GM10847 (cell line): ENCODE results near the gene PRDM8.

ENCODE experiments used
- POLR2A ChIP-seq: IDR thresholded peaks from 2 replicates; pipeline ENCODE4 v1.6.1; 2011; ENCODE audit not compliant: insufficient read length; ENCODE audit errors: extremely low read depth

PRDM8 gene

GRCh38 chr4:80192252-80192866 lies 4.9 kb upstream of the PRDM8 start:
- TF ChIP-seq POLR2A = no peak

- no peak for TF ChIP-seq POLR2A
Measured at GRCh38 chr4:80192937-80193336, 4.4 kb upstream of the PRDM8 start.

GRCh38 chr4:80195441-80196140 lies 1.7 kb upstream of the PRDM8 start:
- TF ChIP-seq POLR2A = no peak

DNA sequence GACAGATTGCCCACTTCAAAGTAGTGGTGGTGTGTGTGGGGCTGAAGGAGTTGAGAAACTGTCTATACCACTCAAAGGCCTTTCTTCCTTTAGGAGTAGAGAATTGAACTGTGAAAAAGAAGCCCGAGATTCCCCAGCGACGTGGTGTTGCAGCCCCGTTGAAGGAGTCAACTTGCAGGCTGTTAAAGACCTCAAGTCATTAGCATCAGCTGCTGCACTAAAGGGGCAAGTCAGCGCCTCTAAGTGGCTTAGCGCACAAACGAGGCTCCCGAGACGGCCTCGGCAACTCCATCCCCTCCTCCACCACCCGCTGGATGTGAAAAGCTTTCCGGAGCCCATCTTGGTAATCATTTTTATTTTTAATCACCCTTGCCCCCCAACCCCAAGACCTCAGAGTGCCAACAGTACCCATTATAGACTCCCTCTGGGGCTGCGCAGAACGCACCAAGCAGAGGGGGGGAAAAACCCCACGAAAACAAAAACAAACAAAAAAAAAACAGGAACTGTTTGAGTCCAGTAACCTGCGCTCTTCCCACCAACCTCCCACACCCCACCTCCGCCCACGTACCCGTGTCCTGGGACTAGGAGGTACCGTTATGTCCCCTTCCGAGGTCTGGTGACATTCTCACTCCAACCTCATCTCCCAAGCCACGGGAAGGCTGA lies 913 bp upstream of the PRDM8 start:
- TF ChIP-seq POLR2A = no peak

DNA sequence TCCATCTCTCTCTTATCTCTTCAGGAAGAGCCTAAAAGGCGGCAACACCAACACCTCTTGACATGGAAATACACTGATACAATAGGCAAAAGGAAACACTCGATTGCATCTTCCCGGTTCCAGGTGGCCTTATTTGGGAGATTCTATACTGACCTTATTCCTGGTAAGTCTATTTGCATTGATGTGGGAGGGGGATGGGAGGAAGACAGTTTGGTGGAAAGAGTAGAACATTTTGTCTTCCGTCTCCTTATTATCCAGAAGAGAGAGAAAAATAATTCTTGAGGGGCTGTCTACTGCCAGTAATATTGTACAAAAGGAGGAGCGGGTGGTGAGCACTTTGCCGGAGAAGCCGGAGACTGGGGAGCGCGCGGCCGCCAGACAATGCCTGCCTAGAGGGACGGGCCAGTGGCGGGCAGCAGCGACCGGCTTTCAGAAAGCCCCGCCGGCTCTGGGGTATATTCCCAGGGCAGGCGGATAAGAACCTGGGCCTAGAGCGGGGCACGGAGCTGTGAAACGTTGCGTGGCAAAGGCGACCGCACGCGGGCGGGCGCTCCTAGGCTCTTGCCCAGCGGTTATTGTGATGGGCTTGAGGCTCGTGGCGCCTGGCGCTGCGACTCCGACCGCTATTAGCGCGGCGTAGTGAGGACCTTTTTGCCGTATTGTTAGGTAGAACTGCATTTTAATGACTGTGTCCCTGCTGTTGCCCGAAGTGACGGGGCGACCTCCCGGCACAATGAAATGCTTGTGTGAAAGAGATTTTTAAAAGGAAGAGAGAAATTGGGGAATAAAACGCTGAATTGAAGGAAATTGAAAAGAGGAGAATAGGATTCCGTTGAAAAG lies 518 bp downstream of the PRDM8 start:
- no peak for TF ChIP-seq POLR2A

- no peak for TF ChIP-seq POLR2A
Measured at GRCh38 chr4:80198441-80198837, 1.1 kb downstream of the PRDM8 start.

GRCh38 chr4:80199004-80199560 lies 1.8 kb downstream of the PRDM8 start:
- no peak for TF ChIP-seq POLR2A

DNA sequence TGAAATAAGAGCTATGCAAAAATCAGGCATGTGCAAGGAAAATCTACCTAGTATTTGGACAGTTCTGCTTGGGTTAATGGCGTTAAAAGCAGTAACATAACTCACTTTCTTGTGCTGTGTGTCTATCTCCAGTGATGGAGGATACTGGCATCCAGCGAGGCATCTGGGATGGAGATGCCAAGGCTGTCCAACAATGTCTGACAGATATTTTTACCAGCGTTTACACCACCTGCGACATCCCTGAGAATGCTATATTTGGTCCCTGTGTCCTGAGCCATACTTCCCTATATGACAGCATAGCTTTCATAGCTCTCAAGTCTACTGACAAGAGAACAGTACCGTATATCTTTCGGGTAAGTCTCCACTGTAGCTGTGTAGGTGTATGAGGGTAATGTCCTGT lies 2.6 kb downstream of the PRDM8 start:
- TF ChIP-seq POLR2A = no peak

DNA sequence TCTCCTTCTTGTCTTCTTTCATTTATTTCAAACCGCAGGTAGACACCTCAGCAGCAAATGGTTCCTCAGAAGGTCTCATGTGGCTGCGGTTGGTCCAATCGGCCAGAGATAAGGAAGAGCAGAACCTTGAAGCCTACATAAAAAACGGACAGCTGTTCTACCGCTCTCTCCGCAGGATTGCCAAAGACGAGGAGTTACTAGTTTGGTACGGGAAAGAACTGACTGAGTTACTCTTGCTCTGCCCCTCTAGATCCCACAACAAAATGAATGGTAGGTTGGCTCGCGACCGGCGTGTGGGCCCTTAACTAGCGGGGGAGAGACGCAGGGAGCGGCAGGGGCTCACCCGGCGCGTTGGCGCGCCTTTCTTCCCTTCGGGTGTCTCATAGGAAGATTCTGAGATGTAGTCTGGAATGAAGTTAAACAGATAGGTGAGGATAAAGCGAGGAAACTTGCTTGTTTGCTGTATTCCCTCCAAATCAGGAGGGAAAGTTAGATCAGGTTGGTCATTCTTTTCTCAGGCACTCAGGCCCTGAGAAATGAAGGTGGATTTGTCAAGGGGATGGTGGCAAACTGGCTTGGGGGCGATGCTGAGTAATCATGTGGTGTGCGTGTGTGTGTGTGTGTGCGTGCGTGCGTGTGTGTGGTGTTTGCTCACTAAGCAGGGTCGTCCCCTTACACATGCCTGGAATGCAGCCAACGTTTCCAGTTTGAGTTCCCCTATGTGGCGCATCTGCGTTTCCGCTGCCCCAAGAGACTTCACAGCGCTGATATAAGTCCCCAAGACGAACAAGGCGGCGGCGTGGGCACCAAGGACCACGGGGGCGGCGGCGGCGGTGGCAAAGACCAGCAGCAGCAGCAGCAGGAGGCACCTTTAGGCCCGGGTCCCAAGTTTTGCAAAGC lies 4.2 kb downstream of the PRDM8 start:
- no peak for TF ChIP-seq POLR2A

DNA sequence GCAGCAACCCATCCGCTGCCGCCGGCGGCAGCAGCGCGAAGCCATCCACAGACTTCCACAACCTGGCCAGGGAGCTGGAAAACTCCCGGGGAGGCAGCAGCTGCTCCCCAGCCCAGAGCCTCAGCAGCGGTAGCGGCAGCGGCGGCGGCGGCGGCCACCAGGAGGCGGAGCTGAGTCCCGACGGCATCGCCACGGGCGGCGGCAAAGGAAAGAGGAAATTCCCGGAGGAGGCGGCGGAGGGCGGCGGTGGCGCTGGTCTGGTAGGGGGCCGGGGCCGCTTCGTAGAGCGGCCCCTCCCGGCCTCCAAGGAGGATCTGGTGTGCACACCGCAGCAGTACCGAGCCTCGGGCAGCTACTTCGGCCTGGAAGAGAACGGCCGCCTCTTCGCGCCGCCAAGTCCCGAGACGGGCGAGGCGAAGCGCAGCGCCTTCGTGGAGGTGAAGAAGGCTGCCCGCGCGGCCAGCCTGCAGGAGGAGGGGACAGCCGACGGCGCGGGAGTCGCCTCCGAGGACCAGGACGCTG lies 4.9 kb downstream of the PRDM8 start:
- TF ChIP-seq POLR2A = no peak

DNA sequence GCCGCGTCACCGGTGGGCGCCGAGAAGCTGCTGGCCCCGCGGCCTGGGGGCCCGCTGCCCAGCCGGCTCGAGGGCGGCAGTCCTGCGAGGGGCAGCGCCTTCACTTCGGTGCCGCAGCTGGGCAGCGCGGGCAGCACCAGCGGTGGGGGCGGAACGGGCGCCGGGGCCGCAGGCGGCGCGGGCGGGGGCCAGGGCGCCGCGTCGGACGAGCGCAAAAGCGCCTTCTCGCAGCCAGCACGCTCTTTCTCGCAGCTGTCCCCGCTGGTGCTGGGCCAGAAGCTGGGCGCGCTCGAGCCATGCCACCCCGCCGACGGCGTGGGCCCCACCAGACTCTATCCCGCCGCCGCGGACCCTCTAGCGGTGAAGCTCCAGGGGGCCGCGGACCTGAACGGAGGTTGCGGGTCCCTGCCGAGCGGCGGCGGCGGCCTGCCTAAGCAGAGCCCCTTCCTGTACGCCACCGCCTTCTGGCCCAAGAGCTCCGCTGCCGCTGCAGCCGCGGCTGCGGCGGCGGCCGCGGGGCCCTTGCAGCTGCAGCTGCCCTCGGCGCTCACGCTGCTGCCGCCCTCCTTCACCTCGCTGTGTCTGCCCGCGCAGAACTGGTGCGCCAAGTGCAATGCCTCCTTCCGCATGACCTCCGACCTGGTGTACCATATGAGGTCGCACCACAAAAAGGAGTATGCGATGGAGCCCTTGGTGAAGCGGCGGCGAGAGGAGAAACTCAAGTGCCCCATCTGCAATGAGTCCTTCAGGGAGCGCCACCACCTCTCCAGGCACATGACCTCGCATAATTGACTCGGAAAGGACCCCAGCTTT lies 5.6 kb downstream of the PRDM8 start:
- TF ChIP-seq POLR2A = no peak

DNA sequence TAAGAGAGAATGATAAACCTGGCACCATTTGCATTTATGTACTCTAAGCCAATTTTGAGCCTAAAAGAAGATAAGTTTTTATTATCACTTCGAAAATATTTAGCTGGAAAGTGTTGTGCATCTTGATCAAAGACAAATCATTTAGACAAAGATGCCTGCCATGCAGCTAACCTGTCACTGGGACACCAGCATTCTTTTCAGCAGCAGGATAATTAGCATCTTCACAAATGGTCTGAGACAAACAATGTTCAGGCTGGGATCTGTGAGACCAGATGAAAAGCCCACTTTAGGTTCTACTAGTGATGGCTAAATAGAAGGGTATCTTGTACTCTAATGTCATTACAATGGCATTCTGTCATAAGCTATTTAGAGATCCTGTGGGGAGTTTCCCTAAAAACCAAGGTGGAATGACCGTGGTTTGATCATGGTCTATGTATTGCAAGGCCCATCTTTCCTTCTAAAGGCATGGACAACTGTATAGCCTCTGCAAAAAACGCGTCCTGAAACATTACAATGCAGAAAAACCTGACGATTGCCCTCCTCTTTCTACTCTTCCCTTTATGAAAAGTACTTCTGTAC lies 7.2 kb downstream of the PRDM8 start:
- no peak for TF ChIP-seq POLR2A

- no peak for TF ChIP-seq POLR2A
Measured at GRCh38 chr4:80206111-80206510, 8.8 kb downstream of the PRDM8 start.
